ENCODE data around the gene FAM20C. TPM values are rescaled to one million over a fixed set of nuclear protein-coding genes. Genes with fewer than 3 reads are reported as not detected.

Gene FAM20C
- total and polyA plus RNA-seq, 2 donors (not counting 3 experiments of a cell fraction or from before 2014, with no cell fraction given), result 14.2 to 34.5 TPM

GRCh38 chr7:191105-191980, 1.0 kb upstream of the FAM20C start:
- no peak for TF ChIP-seq MYC (IDR thresholded peaks at IDR 0.05; ENCODE audit: low read depth, low read length)
- TF ChIP-seq CTCF (IDR thresholded peaks at IDR 0.05; ENCODE audit: extremely low read depth in 1 of 2, insufficient read depth in 1 of 2, low read depth in 1 of 2, low read length in 2 of 2), result no peak
- TF ChIP-seq POLR2AphosphoS5 (IDR thresholded peaks at IDR 0.05; ENCODE audit: insufficient read depth, low read depth, low read length), result no peak
- TF ChIP-seq MAX (IDR thresholded peaks at IDR 0.05; ENCODE audit: insufficient read depth, insufficient read length), result no peak
- no peak for TF ChIP-seq GATA2 (IDR thresholded peaks at IDR 0.05; ENCODE audit: insufficient read depth, insufficient read length, low read depth, low read length)
- no peak for TF ChIP-seq JUN (IDR thresholded peaks at IDR 0.05; ENCODE audit: borderline replicate concordance, insufficient read depth, insufficient read length, low read depth)
- TF ChIP-seq FOS (IDR thresholded peaks at IDR 0.05; ENCODE audit: borderline replicate concordance, insufficient read depth, low read length), result no peak
- TF ChIP-seq POLR2A (IDR thresholded peaks at IDR 0.05; ENCODE audit: low read depth, low read length), result no peak
- Histone ChIP-seq H3K36me3 (ENCODE audit: control insufficient read depth in 2 of 2, extremely low read depth in 1 of 2, insufficient read depth in 2 of 2, low read length in 2 of 2) (peaks cover 0 to 7% of the 10 kb centered on the region in 2 experiments), H3K4me2 (ENCODE audit: insufficient read depth, low read length) (peak overlapping the region; percentile 7), H3K9me3 (replicated peaks; ENCODE audit: control insufficient read depth, insufficient read depth, low read length) (no peaks in the 10 kb centered on the region), H3K9me1 (replicated peaks; ENCODE audit: control insufficient read depth, extremely low read depth, insufficient read depth, low read length) (no peaks in the 10 kb centered on the region), H3K4me1 (ENCODE audit: control insufficient read depth, extremely low read depth, insufficient read depth, low read length) (peaks cover 15% of the 10 kb centered on the region), H3K9ac (replicated peaks; ENCODE audit: extremely low read depth, insufficient read depth, low read length) (no peak overlapping the region), H3K79me2 (ENCODE audit: control insufficient read depth, insufficient read depth, low read length) (peaks cover 32% of the 10 kb centered on the region), H3K27me3 (ENCODE audit: control insufficient read depth in 2 of 2, insufficient read depth in 2 of 2, low read length in 2 of 2) (no peaks in the 10 kb centered on the region), H3K4me3 (replicated peaks in 1 of 3; ENCODE audit: insufficient read depth in 1 of 3, low read depth in 1 of 3, low read length in 3 of 3) (peak overlapping the region in 1 of 3 experiments; percentile 61), H2AFZ (ENCODE audit: low read depth, low read length) (peak overlapping the region; percentile 6), H3K27ac (ENCODE audit: insufficient read depth, low read depth, low read length) (no peak overlapping the region), H4K20me1 (replicated peaks; ENCODE audit: control insufficient read depth, extremely low read depth, insufficient read depth, low read length) (no peaks in the 10 kb centered on the region)
- intact Hi-C loops (cut with micrococcal nuclease), result no loop called here
- CTCF ChIA-PET, result interaction anchor here (0.7 to 3.7 kb wide), 11 partner anchors 9 to 129 kb away, joined by 3 to 20 read pairs (median 4); no protein-coding TSS in a partner anchor
- DNase-seq (ENCODE audit: low read depth, low spot score) (peak; percentile 42), FAIRE-seq (peak; percentile 49)
- no TSS peak for BruUV-seq (replicated peaks)
- dilution Hi-C loops (cut with MboI; ENCODE audit: extremely low pct_ligation_motif_present, low sequenced_read_pairs), result no loop called here
- POLR2A ChIA-PET, result interaction anchor here (0.7 to 0.9 kb wide), 2 partner anchors 11 to 22 kb away, joined by 3 read pairs; no protein-coding TSS in a partner anchor
